GM10847 (cell line): ENCODE data around the gene MOSMO.

ENCODE experiments used
- POLR2A ChIP-seq: IDR thresholded peaks from 2 replicates; pipeline ENCODE4 v1.6.1; 2011; ENCODE audit not compliant: insufficient read length; ENCODE audit errors: extremely low read depth

Gene MOSMO

DNA sequence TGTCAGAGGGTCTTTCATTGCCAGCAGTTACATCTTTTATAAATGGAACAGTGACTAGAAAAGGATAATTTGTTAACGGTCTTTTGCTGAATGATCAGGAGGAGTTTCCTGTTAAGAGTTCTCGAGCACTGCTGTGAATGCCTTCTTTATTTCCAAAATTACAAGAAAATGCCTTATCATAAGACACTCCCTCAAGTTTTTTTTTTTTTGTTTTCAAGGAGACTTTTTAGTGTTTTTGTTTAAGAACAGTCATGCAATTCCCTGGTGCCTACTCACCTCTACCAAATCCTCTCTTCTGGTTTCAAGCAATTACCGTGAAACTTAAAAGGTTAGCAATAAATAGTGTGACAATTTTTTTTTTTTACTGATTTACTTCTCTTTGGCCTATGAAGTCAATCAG lies 65.4 kb downstream of the MOSMO start:
- no peak for TF ChIP-seq POLR2A

DNA sequence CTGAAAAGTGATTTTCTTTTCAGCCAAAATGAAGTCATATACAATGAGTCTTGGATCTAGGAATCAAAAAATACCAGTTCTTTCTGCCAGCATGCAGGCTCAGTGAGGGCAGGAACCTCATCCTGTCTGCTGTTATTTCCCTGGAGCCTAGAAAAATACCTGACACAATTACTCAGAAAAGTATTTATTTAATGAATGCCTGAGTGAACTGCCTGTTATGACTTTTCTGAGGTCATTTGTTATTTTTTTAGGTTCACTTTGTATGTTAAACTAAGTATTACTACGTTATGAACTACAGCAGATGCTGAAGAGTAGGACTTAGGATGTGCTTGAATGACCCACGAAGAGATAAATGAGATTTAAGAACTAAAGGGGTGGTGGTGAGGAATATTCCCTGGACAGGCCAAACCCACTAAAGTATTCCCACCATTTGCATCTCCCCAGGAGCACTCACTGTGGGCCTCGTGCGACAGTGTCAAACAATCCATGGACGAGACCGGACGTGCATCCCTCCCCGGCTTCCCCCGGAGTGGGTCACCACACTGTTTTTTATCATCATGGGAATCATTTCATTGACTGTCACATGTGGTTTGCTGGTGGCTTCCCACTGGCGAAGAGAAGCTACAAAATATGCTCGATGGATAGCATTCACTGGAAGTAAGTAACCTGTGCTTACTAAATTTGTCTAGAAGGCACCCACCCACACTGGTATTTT lies 67.3 kb downstream of the MOSMO start:
- TF ChIP-seq POLR2A, result no peak

DNA sequence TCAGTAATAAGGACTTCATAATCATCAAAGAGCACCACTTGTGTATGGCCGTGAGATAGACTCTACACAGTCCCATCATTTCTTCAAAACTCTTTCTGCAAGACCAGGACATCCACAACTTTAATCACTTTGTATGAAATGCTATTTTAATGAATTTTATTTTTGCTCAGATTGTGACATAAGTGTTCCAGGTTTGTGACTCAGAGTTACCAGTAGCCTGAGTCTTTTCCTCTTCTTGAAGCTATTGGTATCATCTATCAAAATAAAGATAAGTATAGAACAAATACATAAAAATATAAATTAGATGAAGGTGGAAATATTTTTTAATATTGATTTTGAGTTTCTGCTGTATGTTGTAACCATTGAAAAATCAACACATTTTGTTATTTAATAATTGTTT lies 67.9 kb downstream of the MOSMO start:
- no peak for TF ChIP-seq POLR2A

DNA sequence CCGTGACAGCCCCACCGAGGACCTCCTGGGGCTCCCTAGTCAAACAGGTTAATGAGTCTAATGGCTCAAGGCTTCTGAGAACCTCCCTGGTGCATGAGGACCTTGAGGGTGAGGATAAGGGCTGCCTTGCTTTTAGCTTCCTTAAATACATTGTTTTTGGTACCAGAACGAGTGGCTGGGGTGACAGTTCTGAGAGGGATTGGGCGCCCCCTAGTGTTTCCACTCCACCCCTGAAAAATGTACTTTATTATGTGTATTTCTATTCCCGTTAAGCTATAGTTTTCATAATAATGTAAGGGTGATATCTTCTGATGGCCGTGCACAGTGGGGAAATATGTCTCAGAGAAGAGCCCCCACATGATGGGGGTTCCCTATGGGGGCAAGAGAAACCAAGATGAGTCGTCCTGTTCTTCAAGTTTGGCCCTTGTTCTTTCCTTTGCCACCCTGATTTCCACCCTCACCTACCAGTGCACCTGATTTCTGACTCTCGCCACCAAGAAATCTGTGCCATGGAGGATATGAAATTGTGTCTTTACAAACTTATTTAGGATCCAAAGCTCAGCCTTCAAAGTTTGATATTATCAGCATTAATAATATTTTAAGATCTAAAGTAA lies 69.9 kb downstream of the MOSMO start:
- no peak for TF ChIP-seq POLR2A

DNA sequence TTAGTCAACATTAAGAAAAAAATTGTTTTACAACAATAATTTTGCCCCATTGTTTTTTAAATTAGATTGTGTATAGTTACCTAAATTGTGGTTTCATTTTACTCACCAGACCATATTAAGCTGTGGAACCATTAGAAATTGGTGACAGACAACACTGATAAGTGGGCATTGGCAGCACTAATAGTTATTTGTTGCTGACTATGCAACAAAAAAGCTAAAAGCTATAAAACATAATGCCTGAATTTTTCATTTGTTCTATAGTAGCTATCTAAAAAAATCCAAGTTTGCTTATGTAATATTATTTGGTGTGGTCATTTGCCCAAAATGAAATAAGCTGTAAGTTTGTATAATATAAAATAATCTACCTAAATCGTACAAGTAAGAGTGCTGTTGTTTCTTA lies 70.7 kb downstream of the MOSMO start:
- TF ChIP-seq POLR2A, result no peak

DNA sequence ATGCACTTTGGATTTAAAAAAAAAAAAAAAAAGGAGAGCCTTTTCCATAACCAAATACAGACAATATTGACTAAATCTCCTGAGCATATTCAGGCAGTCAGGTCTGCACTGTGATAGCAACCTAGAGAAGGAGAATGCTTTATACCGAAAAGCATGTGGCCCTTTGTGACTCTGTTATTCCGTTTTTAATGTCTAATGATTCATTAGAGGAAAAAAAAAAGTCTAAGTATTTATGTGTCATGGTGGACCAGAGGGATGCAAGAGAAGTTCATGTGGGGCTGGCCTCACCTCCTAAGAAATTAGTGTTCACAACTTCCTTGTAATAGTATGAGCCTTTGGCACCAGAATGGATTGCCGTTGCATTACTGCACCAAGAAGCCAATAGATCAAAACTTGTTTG lies 73.1 kb downstream of the MOSMO start:
- no peak for TF ChIP-seq POLR2A

DNA sequence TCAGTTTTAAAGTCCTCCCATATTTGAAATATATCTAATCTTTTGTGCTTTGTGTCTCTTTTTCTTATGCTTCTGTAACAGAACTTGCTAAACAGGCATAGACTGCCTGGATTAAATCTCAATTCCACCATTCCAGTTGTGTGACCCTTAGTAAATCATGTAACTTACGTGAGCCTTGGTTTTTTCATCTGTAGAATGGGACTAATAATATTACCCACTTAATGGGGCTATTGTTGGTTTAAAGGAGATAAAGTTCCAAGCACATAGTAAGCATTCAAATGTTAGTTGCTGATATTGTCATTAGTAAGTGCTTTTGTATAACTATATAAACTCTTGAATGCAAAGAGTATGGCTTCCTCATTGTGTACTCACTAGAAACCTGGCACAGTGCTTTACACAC lies 78.5 kb downstream of the MOSMO start:
- TF ChIP-seq POLR2A, result no peak

DNA sequence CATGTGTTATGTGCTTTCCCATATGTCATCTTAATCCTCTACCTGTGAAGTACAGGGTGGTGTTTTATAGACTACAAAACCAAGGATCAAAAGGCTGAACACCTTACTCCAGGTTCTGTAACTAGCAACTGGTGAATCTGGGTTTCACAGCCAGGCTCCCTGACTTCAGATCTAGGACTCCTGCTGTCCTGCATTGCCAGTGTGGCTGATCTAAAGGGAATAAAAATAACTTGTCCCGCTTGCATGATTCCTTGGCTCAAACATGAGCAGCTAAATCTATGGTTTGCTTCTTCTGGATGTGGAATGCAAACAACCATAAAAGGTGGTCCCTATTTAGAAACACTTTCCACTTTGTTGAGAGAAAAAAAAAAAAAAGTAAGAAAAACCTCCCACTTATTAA lies 80.7 kb downstream of the MOSMO start:
- no peak for TF ChIP-seq POLR2A

DNA sequence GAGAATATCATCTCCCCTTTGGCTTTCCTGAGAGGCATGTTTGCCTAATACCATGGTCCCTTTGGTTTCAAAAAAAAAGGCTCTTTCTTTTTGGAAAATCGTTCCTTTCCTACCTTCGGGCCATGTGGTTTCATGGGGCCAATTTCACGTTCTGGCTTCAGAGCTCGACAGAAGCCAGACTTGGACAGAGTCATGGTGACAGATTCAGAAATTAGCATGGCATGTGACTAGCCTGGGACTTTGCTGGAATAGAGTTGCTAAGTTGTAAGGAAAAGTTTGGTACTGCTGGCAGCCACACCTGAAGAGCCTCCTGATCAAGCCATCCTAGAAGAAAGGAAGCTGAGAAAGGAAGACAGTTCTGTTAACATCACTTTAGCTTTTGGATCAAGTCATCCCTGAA lies 82.0 kb downstream of the MOSMO start:
- TF ChIP-seq POLR2A, result no peak

DNA sequence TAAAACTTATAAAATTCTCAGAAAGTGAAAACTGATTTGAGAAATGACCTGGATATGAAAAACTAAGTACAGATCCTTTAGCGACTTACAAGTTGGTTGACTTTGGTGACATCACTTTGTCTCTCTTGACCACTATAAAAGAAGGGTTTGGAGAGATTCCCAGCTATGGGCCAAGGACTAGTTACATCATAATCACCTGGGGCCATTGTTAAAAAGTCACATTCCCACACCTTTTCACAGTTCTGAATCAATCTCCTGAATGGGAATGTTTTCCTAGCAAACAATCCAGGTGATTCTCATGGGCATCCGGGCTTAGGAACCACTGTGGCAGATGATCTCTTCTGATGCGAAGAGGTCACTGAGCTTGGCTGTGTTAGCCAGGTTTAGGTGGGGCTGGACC lies 83.8 kb downstream of the MOSMO start:
- no peak for TF ChIP-seq POLR2A

DNA sequence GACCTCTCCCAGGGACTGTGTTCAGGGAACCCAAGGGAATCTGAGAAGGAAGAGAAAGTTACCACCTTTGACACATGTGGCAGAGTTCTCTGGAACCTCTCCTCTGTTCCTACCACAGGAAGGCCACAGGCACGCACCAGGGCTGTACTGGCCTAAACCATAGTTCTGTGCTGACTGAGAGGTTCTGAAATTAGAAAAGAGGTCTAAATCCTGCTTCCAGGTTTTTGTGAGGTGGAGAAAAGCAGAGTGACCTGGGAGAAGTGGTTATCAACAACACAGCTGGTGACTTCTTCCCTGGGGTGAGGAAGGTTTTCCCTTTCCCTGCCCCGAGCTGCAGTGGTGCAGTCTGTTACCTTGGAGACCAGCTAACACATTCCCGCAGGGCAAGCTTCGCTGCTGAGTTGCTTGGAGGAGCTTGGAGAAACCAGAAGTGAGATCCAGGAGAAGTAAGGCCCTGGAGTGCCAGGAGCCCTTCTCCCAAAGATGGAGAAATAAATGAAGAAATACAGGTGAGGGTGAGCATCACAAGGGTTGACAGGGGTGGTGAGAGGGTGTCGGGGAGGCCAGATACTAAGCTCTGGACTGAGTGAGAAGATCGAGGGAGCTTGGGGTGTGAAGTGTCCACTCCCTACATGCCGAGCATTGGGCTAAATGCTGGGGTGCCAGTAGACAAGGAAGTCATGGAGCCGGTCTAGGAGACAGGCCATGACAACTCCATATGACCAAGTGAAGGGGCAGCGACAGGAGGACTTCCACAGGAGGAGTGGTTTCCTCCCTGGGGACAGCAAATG lies 84.4 kb downstream of the MOSMO start, which contains the start of gene VWA3A:
VWA3A (plus strand) TSS at position 399 of the 791 bp plus-strand sequence; CDS start at position 496, 97 bp downstream.
- TF ChIP-seq POLR2A, result no peak

DNA sequence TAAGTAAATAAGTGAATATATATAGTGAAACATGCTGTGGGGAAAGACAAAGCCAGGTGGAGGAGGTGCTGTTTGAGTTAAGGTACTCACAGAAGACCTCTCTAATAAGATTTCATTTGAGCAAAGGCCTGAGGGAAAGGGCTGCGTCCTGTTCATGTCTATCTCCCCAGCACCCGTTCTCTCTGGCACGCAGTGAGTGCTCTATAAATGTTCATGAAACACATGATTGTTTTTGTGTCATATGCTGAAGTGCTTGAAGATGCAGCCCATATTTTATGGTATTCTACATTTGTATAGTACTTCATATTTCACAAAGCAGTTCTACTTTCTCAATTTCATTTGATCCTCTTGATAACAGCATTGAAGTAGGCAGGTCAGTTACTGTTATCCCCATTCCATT lies 85.4 kb downstream of the MOSMO start:
- TF ChIP-seq POLR2A, result no peak

DNA sequence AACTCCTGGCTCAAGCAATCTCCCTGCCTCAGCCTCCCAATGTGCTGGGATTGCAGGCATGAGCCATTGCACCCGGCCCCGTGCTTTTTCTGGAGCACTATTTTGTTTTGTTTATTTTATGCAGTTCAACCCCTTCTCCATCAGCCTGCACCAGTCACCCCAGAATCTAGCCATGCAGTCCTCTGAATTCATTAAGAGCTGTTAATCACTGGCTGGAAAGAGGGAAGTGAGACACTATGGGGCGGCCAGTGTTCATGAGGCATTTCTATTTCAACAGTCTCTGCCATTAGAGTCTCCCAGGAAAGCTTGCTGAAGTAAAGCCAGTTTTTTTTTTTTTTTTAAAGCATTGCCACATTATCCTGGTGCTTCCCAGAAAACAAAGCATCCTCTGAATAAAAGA lies 86.1 kb downstream of the MOSMO start:
- no peak for TF ChIP-seq POLR2A

DNA sequence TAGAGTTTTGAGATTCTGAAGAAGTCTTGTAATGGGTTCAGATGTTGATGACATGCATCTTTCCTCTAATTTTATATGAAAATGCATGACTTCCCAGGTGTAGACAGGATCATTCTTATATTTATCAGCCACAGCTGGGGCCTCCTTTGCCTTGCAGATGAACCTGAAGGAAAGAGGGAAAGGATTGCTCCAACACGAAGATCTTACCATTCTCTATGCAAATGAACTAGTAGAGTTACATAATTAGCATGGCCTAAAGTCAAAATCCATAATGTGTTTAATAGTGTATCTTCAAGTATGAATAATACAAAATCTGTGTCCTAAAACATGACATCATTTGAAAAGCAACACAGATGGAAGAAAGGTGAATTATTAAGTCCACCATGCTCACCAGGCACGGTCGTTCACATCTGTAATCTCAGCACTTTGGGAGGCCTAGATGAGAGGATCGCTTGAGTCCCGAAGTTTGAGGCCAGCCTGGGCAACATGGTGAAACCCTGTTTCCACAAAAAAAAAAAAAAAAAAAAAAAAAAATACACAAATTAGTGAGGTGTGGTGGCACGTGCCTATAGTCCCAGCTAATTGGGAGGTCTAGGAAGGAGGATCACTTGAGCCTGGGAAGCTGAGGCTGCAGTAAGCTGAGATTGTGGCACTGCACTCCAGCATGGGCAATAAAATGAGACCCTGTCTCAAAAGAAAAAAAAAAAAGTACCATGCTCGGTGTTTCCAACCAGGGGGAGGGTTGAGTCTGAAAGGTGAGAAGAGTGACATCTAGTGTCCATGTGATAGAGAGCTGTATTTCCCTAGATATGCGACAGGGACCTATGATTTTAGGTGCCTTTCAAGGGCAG lies 90.7 kb downstream of the MOSMO start:
- no peak for TF ChIP-seq POLR2A

DNA sequence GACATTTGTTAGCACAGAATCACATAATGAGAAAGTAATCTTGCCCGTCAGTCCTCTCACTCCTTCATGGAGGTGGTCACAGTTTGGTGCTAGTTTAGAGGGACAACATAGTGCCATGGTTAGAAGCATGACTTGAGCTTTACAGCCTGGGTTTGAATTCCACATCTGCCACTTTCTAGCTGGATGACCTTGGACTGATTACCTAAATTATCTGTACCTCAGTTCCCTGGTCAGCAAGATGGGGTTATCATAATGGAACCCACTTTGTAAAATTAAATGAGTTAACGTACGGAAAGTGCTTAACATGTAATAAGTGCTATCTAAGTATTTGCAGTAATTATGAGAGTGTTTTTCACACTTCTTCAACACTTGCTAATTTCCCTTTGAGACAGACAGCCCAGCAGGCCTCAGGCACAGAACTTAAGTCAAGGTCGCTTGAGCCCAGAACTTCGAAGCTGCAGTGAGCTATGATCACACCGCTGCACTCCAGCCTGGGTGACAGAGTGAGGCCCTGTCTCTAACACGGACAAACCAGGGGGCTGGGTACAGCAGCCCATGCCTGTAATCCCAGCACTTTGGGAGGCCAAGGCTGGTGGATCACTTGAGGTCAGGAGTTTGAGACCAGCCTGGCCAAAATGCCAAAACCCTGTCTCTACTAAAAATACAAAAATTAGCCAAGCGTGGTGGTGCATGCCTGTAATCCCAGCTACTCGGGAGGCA lies 91.5 kb downstream of the MOSMO start:
- no peak for TF ChIP-seq POLR2A
